HS-5 (cell line): ENCODE measurements around the gene HBS1L.
"Not testable (repeated sequence)": the region's sequence is repeated elsewhere in the genome, so short reads cannot be mapped to it uniquely, and the experiment has no call there.

Experiments used
- DNase-seq: peaks from one replicate; pipeline ENCODE4 v3.0.0-alpha.2; 2012; ENCODE audit warnings: low read depth

The HBS1L gene

GRCh38 chr6:135075018-135075417 is 20.4 kb upstream of the HBS1L start:
- DNase-seq = no peak

GRCh38 chr6:135073756-135074393 is 19.3 kb upstream of the HBS1L start:
- DNase-seq = no peak

DNA sequence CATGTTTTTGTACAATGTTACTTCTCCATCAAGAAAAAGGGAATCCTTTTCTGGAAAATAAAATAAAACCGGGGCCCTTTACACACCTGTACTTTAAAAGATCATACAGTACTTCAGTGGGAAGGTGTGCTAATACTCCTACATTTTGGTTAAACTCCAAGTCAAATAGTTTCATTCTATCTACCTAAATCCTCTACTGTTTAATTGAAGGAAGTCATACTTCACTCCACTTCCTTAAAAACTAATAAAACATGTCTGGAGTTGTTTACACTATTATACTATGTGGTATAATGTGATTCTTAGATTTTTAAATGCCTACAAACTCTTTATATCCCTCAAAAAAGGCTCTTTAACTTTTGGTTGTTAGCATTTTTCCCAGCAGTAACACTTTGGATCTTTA is 18.6 kb upstream of the HBS1L start:
- no peak for DNase-seq

DNA sequence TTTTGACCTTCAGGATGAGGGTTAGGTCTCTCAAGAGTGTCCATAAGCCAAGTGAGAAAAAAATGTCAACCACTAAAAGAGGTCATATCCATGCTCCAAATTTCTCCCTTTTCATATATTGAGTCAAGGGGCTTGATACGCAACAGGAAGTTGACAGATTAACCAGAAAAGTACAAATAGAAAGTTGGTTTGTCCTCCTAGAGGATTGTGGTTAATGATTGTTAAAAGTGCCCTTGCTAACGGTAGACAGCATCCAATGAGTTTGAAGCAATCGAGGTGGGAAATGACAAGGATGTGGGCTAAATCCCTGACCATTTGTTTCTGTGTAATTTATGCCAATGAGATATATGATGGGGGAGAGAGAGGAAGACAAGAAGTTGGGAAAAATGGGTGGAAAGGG is 18.1 kb upstream of the HBS1L start:
- no peak for DNase-seq

- no peak for DNase-seq
Observed at GRCh38 chr6:135071541-135071940, 16.9 kb upstream of the HBS1L start.

DNA sequence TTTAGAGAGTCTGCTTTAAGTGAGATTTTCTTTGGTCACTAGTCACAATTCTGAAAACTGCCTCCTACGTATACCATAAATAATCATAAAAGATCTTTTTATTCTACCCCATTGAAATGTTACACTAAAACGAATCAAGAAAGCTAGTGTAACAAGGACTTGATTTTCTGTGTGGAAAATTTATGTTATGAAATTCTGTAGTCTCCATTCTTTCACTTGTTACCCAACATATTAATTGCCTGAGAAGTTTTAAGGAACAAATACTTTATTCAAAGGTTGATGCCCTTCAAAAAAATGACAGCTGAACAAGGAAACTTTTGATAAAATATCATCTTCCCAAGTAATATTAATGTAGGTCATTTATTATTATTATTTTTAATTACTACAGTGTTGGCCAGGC is 13.3 kb upstream of the HBS1L start:
- DNase-seq = no peak

DNA sequence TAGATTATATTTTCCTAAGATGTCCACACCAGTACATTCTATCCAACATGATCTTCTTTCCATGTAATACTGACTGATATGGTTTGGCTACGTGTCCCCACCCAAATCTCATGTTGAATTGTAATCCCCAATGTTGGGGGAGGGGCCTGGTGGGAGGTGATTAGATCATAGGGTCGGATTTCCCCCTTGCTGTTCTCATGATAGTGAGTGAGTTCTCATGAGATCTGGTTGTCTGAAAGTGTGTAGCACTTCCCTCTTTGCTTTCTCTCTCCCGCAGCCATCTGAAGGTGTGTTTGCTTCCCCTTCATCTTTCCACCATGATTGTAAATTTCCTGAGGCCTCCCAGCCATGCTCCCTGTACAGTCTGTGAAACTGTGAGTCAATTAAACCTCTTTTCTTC is 12.2 kb upstream of the HBS1L start:
- no peak for DNase-seq

- no peak for DNase-seq
Observed at GRCh38 chr6:135066397-135066796, 11.8 kb upstream of the HBS1L start.

GRCh38 chr6:135064586-135064985 is 10.0 kb upstream of the HBS1L start:
- DNase-seq = no peak

DNA sequence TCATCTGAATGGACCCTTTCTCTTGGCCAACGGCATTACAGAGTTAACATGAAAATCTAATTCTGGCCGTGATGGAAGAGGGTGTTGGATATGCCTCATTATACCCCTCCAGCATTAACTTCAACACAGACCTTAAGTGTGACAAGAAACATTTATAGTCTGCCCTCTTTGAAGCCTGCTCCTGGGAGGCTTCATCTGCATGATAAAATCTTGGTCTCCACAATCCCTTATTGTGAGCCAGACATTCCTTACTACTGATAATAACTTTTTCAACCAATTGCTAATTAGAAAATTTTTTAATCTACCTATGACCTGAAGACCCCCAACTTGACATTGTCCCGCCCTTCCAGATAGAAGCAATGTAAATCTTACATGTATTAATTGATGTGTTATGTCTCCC is 9.3 kb upstream of the HBS1L start:
- no peak for DNase-seq

DNA sequence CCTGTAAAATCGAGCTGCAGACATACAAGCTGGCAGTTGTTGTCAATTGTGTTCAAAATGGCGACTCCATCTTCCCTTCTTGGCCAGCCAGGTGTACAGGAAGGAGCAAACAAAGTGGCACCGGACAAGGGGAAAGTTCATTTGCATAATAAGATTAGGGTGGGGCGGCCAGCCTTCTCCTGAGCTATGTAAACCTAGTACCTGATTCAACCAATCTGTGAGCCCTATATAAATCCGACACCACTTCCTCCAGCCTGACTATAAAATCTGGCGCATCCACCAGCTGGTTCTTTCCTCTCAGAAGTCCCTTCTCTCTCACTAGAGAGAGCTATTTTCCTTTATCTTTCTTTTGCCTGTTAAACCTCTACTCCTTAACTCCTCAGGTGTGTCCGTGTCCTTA is 8.1 kb upstream of the HBS1L start:
- DNase-seq = no peak

- DNase-seq = no peak
Observed at GRCh38 chr6:135060076-135060475, 5.5 kb upstream of the HBS1L start.

GRCh38 chr6:135058299-135058698 is 3.7 kb upstream of the HBS1L start:
- not testable (repeated sequence) for DNase-seq

- no peak for DNase-seq
Observed at GRCh38 chr6:135056632-135057031, 2.0 kb upstream of the HBS1L start.

- DNase-seq = no peak
Observed at GRCh38 chr6:135054226-135054568, 425 bp downstream of the HBS1L start.

GRCh38 chr6:135053406-135053805 is 1.2 kb downstream of the HBS1L start:
- DNase-seq = no peak

DNA sequence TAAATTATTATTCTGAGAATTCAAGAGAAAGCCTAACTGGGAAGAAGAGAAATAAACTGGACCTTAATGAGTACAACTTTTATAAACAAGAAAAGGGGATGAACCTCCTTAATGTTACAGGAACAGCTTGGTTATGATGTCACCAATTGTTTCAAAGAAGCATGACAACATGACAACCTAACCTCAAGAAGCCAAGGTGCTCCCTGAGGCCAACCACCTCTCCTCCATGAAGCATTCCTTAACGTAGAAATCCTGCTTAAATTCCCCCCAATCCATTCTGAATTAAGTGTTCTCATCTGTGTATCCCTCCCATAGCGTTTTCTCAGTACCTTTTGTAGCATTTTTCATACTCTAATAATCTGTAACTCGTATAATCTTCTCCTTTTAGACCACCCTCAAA is 1.7 kb downstream of the HBS1L start:
- DNase-seq = no peak

DNA sequence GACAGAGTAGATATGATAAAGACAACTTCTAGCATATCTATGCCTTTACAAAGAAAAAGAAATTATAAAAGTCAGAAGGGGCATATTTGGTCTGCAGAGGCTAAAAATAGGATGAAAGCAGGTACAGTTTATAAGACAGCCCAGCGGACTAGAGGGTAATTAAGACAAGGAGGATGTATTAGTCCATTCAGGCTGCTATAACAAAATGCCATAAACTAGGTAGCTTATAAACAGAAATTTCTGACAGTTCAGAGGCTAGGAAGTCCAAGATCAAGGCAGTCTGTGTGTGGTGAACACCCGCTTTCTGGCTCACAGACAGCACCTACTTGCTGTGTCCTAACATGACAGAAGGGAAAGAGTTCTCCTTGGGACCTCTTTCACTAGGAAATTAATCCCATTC is 5.7 kb downstream of the HBS1L start:
- no peak for DNase-seq

DNA sequence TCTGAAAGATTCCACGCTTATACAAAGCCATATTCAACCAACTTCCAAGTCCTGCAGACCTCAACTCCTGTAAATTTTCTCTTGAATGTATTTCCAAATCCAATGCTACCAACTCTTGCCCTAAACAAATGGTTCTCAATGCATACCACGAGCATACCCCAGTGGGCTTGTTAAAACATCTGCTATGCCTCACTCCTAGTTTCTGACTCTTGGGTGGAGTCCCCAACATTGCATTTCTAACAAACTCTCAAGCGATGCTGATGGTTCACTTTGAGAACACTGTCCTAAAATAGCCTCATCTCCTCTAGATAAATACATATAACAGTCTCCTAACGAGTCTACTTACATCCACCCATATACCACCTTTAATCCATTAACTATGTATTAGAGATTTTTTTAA is 7.3 kb downstream of the HBS1L start:
- DNase-seq = no peak

DNA sequence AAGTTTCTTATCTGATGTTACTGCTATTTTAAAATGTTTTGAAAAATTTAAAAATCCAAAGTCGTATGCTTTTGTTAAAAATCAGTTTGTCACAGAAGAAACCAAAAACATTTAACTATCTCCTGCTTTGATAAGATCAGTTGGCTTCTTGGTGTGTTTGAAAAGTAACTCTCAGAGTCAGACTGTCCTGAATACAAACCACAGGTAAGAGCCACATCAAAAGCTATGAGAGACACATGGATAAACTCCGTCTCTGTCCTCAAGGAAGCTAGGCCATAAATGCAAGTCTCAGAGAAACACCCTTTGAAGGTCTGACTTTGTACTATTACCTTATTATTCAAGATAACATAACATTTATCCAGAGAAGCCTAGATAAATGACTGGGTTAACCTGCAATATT is 7.7 kb downstream of the HBS1L start:
- DNase-seq = no peak

GRCh38 chr6:135044639-135045038 is 10.0 kb downstream of the HBS1L start:
- no peak for DNase-seq

DNA sequence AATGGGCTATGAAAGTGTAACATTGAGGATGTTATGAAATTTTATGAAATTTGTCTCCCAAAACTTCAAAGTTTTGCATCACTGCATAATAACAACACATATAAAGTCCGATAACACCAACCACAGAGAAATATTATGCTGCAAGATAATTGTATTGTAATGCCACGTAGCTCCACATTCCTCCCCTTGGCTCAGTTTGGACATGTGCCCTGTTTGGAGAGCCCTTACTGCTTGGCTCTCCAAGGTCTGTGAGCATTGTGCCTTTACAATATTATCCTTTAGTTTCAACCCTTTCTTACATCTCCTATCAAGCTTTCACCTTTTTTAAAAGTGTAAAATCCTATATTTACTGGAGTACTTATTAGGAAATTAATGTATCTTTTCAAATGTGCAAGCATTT is 10.8 kb downstream of the HBS1L start:
- no peak for DNase-seq

- no peak for DNase-seq
Observed at GRCh38 chr6:135043364-135043763, 11.3 kb downstream of the HBS1L start.

GRCh38 chr6:135038335-135038734 is 16.3 kb downstream of the HBS1L start:
- no peak for DNase-seq

GRCh38 chr6:135037541-135037940 is 17.1 kb downstream of the HBS1L start:
- DNase-seq = no peak
